IMR-90 (cell line): ENCODE results near the gene CLNS1A. TPM values are rescaled to one million over a fixed set of nuclear protein-coding genes. Genes with fewer than 3 reads are reported as not detected.

Experiments used
- ATAC-seq: fragments of 200-7000 bp; cut with Tn5 transposase; 2 replicates; pipeline ENCODE4 v1.9.1; 2020; ENCODE audit warnings: low read depth, mild to moderate bottlenecking, moderate library complexity
- BruUV-seq: library from RNA; stranded (reverse); fragments of 400-500 nt; replicated peaks from 2 replicates; lab custom pipeline; 2021; lab: Mats Ljungman, UMichigan
- CTCF ChIA-PET: fragments of 300-600 bp; formaldehyde crosslinking; extraction: SDS; loops from one replicate; lab custom pipeline; 2021; ENCODE audit warnings: antibody characterized with exemption; lab: Yijun Ruan, JAX
- POLR2A ChIA-PET: fragments of 300-600 bp; sonication (Branson Sonifier 250); formaldehyde crosslinking; loops from one replicate; lab custom pipeline; 2022; ENCODE audit warnings: antibody characterized with exemption; ENCODE audit not compliant: unreplicated experiment; lab: Charles Lee
- DNase-seq: peaks from one replicate; pipeline ENCODE4 v3.0.0; 2013
- H2AFZ ChIP-seq: replicated peaks from 2 replicates; pipeline ENCODE3; 2013; ENCODE audit warnings: low read length, mild to moderate bottlenecking; ENCODE audit not compliant: poor library complexity
- H2AK5ac ChIP-seq: 2 replicates; pipeline ENCODE4 v1.6.1; 2013; ENCODE audit warnings: low read depth, low read length, inconsistent platforms
- H2AK9ac ChIP-seq: replicated peaks from 2 replicates; pipeline ENCODE3; 2013; ENCODE audit warnings: mild to moderate bottlenecking, low read depth, low read length, moderate library complexity; ENCODE audit not compliant: poor library complexity
- H2BK120ac ChIP-seq: 2 replicates; pipeline ENCODE4 v1.6.1; 2013; ENCODE audit warnings: low read depth, low read length, inconsistent platforms
- H2BK15ac ChIP-seq: 3 replicates; pipeline ENCODE4 v1.6.1; 2013; ENCODE audit warnings: low read depth, low read length, inconsistent platforms
- H2BK20ac ChIP-seq: 2 replicates; pipeline ENCODE4 v1.6.1; 2013; ENCODE audit warnings: low read depth, mild to moderate bottlenecking, inconsistent platforms, low read length, moderate library complexity
- H2BK5ac ChIP-seq: 2 replicates; pipeline ENCODE4 v1.6.1; 2013; ENCODE audit warnings: mild to moderate bottlenecking, low read depth, low read length, inconsistent platforms; ENCODE audit not compliant: poor library complexity, severe bottlenecking
- H3K14ac ChIP-seq: replicated peaks from 2 replicates; pipeline ENCODE4 v1.6.1; 2013; ENCODE audit warnings: low read depth, low read length, inconsistent platforms
- H3K18ac ChIP-seq: 2 replicates; pipeline ENCODE4 v1.6.1; 2013; ENCODE audit warnings: low read depth, low read length, control low read depth
- H3K23ac ChIP-seq: 2 replicates; pipeline ENCODE4 v1.6.1; 2013; ENCODE audit warnings: low read depth, low read length, inconsistent platforms
- H3K27ac ChIP-seq: 2 replicates; pipeline ENCODE4 v1.5.1; 2013; ENCODE audit warnings: mild to moderate bottlenecking, control low read depth, low read length; ENCODE audit not compliant: insufficient read depth
- H3K27me3 ChIP-seq: 2 replicates; pipeline ENCODE4 v1.6.1; 2013; ENCODE audit warnings: low read length; ENCODE audit not compliant: control insufficient read depth, insufficient read depth
- H3K36me3 ChIP-seq: 2 replicates; pipeline ENCODE4 v1.6.1; 2013; ENCODE audit warnings: low read length, mixed read lengths; ENCODE audit not compliant: control insufficient read depth, insufficient read depth
- H3K4ac ChIP-seq: 2 replicates; pipeline ENCODE4 v1.6.1; 2013; ENCODE audit warnings: low read depth, low read length, inconsistent platforms
- H3K4me1 ChIP-seq: 2 replicates; pipeline ENCODE4 v1.6.1; 2013; ENCODE audit warnings: low read length, mixed read lengths; ENCODE audit not compliant: control insufficient read depth, insufficient read depth
- H3K4me2 ChIP-seq: 2 replicates; pipeline ENCODE4 v1.6.1; 2013; ENCODE audit warnings: low read depth, mild to moderate bottlenecking, control low read depth, low read length, moderate library complexity
- H3K4me3 ChIP-seq: 2 replicates; pipeline ENCODE4 v1.5.1; 2013; ENCODE audit warnings: low read depth, mild to moderate bottlenecking, control low read depth, low read length, moderate library complexity; ENCODE audit not compliant: insufficient read depth
- H3K56ac ChIP-seq: 2 replicates; pipeline ENCODE4 v1.6.1; 2013; ENCODE audit warnings: low read length, inconsistent platforms; ENCODE audit not compliant: insufficient read depth; ENCODE audit errors: extremely low read depth
- H3K79me1 ChIP-seq, 2 experiments: 2 replicates each; pipeline ENCODE4 v1.6.1; 2013; ENCODE audit warnings: low read length in 2 of 2, inconsistent platforms in 1 of 2, low read depth in 1 of 2
- H3K9ac ChIP-seq: 2 replicates; pipeline ENCODE4 v1.6.1; 2013; ENCODE audit warnings: low read depth, low read length, control low read depth
- H3K9me1 ChIP-seq: 2 replicates; pipeline ENCODE4 v1.6.1; 2013; ENCODE audit warnings: low read length, inconsistent platforms; ENCODE audit not compliant: insufficient read depth
- H3K9me3 ChIP-seq: 2 replicates; pipeline ENCODE4 v1.6.1; 2013; ENCODE audit warnings: low read length; ENCODE audit not compliant: control insufficient read depth, insufficient read depth
- H4K20me1 ChIP-seq: 2 replicates; pipeline ENCODE4 v1.6.1; 2013; ENCODE audit warnings: low read length, inconsistent platforms; ENCODE audit not compliant: insufficient read depth
- H4K5ac ChIP-seq: 2 replicates; pipeline ENCODE4 v1.6.1; 2013; ENCODE audit warnings: mild to moderate bottlenecking, low read depth, low read length, control low read depth
- H4K8ac ChIP-seq, 2 experiments: 2 replicates each; pipeline ENCODE4 v1.6.1; 2013; ENCODE audit warnings: low read depth in 2 of 2, low read length in 2 of 2, control low read depth in 1 of 2, inconsistent platforms in 1 of 2
- H4K91ac ChIP-seq: 2 replicates; pipeline ENCODE4 v1.6.1; 2013; ENCODE audit warnings: low read depth, low read length, inconsistent platforms; ENCODE audit not compliant: insufficient read depth
- BHLHE40 ChIP-seq: fragments of 150-350 bp; IDR thresholded peaks from 2 replicates; pipeline ENCODE4 v1.6.1; 2016; ENCODE audit warnings: mild to moderate bottlenecking, low read depth, low read length
- CEBPB ChIP-seq: IDR thresholded peaks from 2 replicates; pipeline ENCODE4 v1.6.1; 2012; ENCODE audit warnings: low read depth, low read length, improper control_type of control experiment
- CHD1 ChIP-seq: IDR thresholded peaks from 2 replicates; pipeline ENCODE4 v1.6.1; 2012; ENCODE audit warnings: low read depth, low read length, improper control_type of control experiment
- SMC3 ChIP-seq: fragments of 150-350 bp; IDR thresholded peaks from 2 replicates; pipeline ENCODE4 v1.6.1; 2016; ENCODE audit warnings: low read depth, mild to moderate bottlenecking, antibody characterized with exemption, low read length, moderate library complexity
- WGBS, 2 experiments: methylation state at CpG; one replicate each; pipeline versions ENCODE4 v1.1.5 to v1.1.7; 2013; ENCODE audit warnings: missing lambda C conversion rate in 2 of 2; ENCODE audit not compliant: insufficient read length in 1 of 2; ENCODE audit errors: extremely low coverage in 2 of 2; 5-methylcytosine and 5-hydroxymethylcytosine counted together
- dilution Hi-C: fragments of 300-500 bp; cut with HindIII; formaldehyde crosslinking; loops from one replicate; pipeline ENCODE4 v1.14.3; 2018; ENCODE audit warnings: low sequenced_read_pairs; ENCODE audit not compliant: unreplicated experiment
- in situ Hi-C: fragments of 300-500 bp; cut with MboI; formaldehyde crosslinking; loops from 3 replicates; pipeline ENCODE4 v1.14.3; 2019; ENCODE audit warnings: low sequenced_read_pairs, inconsistent platforms, mixed read lengths
- intact Hi-C: fragments of 100-400 bp; cut with micrococcal nuclease; formaldehyde crosslinking; loops from 2 replicates; pipeline ENCODE4 v1.10.0; 2022
- polyA plus RNA-seq, 3 experiments: library from polyadenylated mRNA; depleted of rRNA; stranded (reverse); fragments of >200 nt; gene quantifications; 2 replicates each; pipeline ENCODE4 v1.2.3, GENCODE V29; 2012; ENCODE audit warnings: low replicate concordance in 1 of 3
- total RNA-seq: library from RNA; depleted of rRNA; stranded (reverse); fragments of >200 nt; gene quantifications from 2 replicates; pipeline ENCODE4 v1.2.3, GENCODE V29; 2012

CLNS1A gene
- total and polyA plus RNA-seq, 2 of the 4 experiments (the other 2 are of a cell fraction): 66.7 to 97.0 TPM

GRCh38 chr11:77596626-77597025 lies 41.0 kb downstream of the CLNS1A start:
- dilution Hi-C loops: no loop called here
- intact Hi-C loops: no loop called here
- H3K9me1 ChIP-seq: peaks cover 2% of the 10 kb centered on the region
- H3K27me3 ChIP-seq: no peaks in the 10 kb centered on the region
- H3K18ac ChIP-seq: no peak overlapping the region
- H3K4me1 ChIP-seq: peaks cover 3% of the 10 kb centered on the region
- peak; percentile 81 for ATAC-seq
- ChIA-PET POLR2A (no interaction called here), CTCF (no interaction called here)
- no peak overlapping the region for H4K5ac ChIP-seq
- no peak overlapping the region for H4K91ac ChIP-seq
- H3K79me1 ChIP-seq: no peaks in the 10 kb centered on the region; a peak in 1 of 4 replicates
- WGBS, 2 experiments: no CpG with 5 or more reads among the region's 2 CpGs
- no peak overlapping the region for H2BK15ac ChIP-seq
- no peaks in the 10 kb centered on the region for H3K9me3 ChIP-seq
- DNase-seq: peak; percentile 84
- H4K20me1 ChIP-seq: no peaks in the 10 kb centered on the region
- in situ Hi-C loops: no loop called here
- no peaks in the 10 kb centered on the region for H3K36me3 ChIP-seq
- H2AK9ac ChIP-seq: no peak overlapping the region
- no peak overlapping the region for H2BK5ac ChIP-seq
- no peak overlapping the region for H3K4ac ChIP-seq
- no peak overlapping the region for H2AFZ ChIP-seq
- no peak overlapping the region for H3K4me2 ChIP-seq
- no peak overlapping the region for H2BK120ac ChIP-seq
- H3K23ac ChIP-seq: no peak overlapping the region
- BruUV-seq: no TSS peak
- no peak overlapping the region for H3K4me3 ChIP-seq
- no peak overlapping the region for H3K9ac ChIP-seq
- H2BK20ac ChIP-seq: no peak overlapping the region
- peak overlapping the region; percentile 49; the same call in 1 of the 2 replicates for H3K27ac ChIP-seq
- TF ChIP-seq CHD1 (no peak), BHLHE40 (no peak), CEBPB (peak; percentile 84), SMC3 (no peak)
- H2AK5ac ChIP-seq: no peak overlapping the region
- H3K14ac ChIP-seq: no peak overlapping the region
- no peak overlapping the region for H3K56ac ChIP-seq
- H4K8ac ChIP-seq: no peak overlapping the region
